Uterus (tissue), 4 donors: ENCODE measurements around the gene ADARB2. TPM values are rescaled to one million over a fixed set of nuclear protein-coding genes. Genes with fewer than 3 reads are reported as not detected.

Experiments used
- DNase-seq, 2 donors: peaks; one replicate each; pipeline ENCODE4 v3.0.0-alpha.2; 2019 to 2020
- H3K27ac ChIP-seq, 2 donors: fragments of 200-600 bp; sonication (generic); 1 replicate in 1 of 2; 2 replicates in 1 of 2; pipeline ENCODE4 v1.5.1; 2016 to 2018
- H3K27me3 ChIP-seq, 2 donors: fragments of 200-600 bp; sonication (generic); one replicate each; pipeline ENCODE4 v1.5.1; 2018 to 2019; ENCODE audit warnings: control low read depth in 1 of 2
- H3K36me3 ChIP-seq, 2 donors: fragments of 200-600 bp; sonication (generic); one replicate each; pipeline ENCODE4 v1.5.1; 2019; ENCODE audit warnings: control low read depth in 1 of 2
- H3K4me1 ChIP-seq, 2 donors: fragments of 200-600 bp; sonication (generic); one replicate each; pipeline ENCODE4 v1.5.1; 2018 to 2019; ENCODE audit warnings: control low read depth in 1 of 2
- H3K4me3 ChIP-seq, 2 donors: fragments of 200-600 bp; sonication (generic); 1 replicate in 1 of 2; 2 replicates in 1 of 2; pipeline ENCODE4 v1.5.1; 2018 to 2019; ENCODE audit warnings: mild to moderate bottlenecking in 1 of 2
- H3K9me3 ChIP-seq, 2 donors: fragments of 200-600 bp; sonication (generic); one replicate each; pipeline ENCODE4 v1.5.1; 2019; ENCODE audit warnings: control low read depth in 1 of 2
- CTCF ChIP-seq, 4 experiments: fragments of 200-600 bp in 2 of 4; fragments of 450-650 bp in 2 of 4; sonication (generic) in 2 of 4; IDR thresholded peaks; one replicate each; pipeline ENCODE4 v1.5.1; 2016 to 2019; ENCODE audit warnings: antibody characterized with exemption in 4 of 4, mild to moderate bottlenecking in 2 of 4, moderate library complexity in 1 of 4
- POLR2A ChIP-seq, 2 donors: fragments of 450-650 bp; IDR thresholded peaks; one replicate each; pipeline ENCODE4 v1.6.1; 2016; ENCODE audit warnings: antibody characterized with exemption in 2 of 2, mild to moderate bottlenecking in 1 of 2, moderate library complexity in 1 of 2
- intact Hi-C: fragments of 100-400 bp; cut with DNase I; formaldehyde crosslinking; loops from one replicate; pipeline ENCODE4 v1.15.1; 2023; ENCODE audit warnings: low total_unique reads
- total RNA-seq, 4 donors: library from RNA; depleted of rRNA in 3 of 4; stranded (reverse); fragments of >200 nt in 3 of 4; gene quantifications; one replicate each; pipeline versions ENCODE4 v1.1.0 to v1.2.4, GENCODE V29; 2014 to 2023
- donor health status: DM: yes; HTN: yes; CAD: no.

Gene ADARB2
- total RNA-seq, 4 donors from 2014 or later = 0.76 to 2.6 (median 2.0) TPM; not detected in 1

GRCh38 chr10:1406967-1407945 is 330.1 kb downstream of the ADARB2 start:
- Histone ChIP-seq H3K4me1 (no peaks in the 10 kb centered on the region), H3K36me3 (no peaks in the 10 kb centered on the region), H3K9me3 (no peaks in the 10 kb centered on the region), H3K27ac (no peak overlapping the region), H3K4me3 (no peak overlapping the region), H3K27me3 (no peaks in the 10 kb centered on the region)
- no peak for TF ChIP-seq CTCF (IDR thresholded peaks at IDR 0.05)
- TF ChIP-seq POLR2A (IDR thresholded peaks at IDR 0.05) = no peak
- intact Hi-C loops = no loop called here
- no peak for DNase-seq

GRCh38 chr10:1406132-1406966 is 331.0 kb downstream of the ADARB2 start:
- no peak for TF ChIP-seq CTCF (IDR thresholded peaks at IDR 0.05)
- TF ChIP-seq POLR2A (IDR thresholded peaks at IDR 0.05) = no peak
- DNase-seq = no peak
- no peaks in the 10 kb centered on the region for H3K9me3 ChIP-seq
- H3K27ac ChIP-seq = no peak overlapping the region
- H3K27me3 ChIP-seq = no peaks in the 10 kb centered on the region
- no peaks in the 10 kb centered on the region for H3K36me3 ChIP-seq
- H3K4me1 ChIP-seq = no peaks in the 10 kb centered on the region
- no peak overlapping the region for H3K4me3 ChIP-seq
- intact Hi-C loops = no loop called here

GRCh38 chr10:1404323-1405260 is 332.7 kb downstream of the ADARB2 start:
- no peaks in the 10 kb centered on the region for H3K36me3 ChIP-seq
- TF ChIP-seq CTCF (IDR thresholded peaks at IDR 0.05) = no peak
- TF ChIP-seq POLR2A (IDR thresholded peaks at IDR 0.05) = no peak
- no peaks in the 10 kb centered on the region for H3K27me3 ChIP-seq
- H3K4me3 ChIP-seq = no peak overlapping the region
- no peak overlapping the region for H3K27ac ChIP-seq
- no peaks in the 10 kb centered on the region for H3K4me1 ChIP-seq
- no peak for DNase-seq
- no peaks in the 10 kb centered on the region for H3K9me3 ChIP-seq
- intact Hi-C loops = no loop called here

GRCh38 chr10:1403508-1404322 is 333.6 kb downstream of the ADARB2 start:
- Histone ChIP-seq H3K4me1 (no peaks in the 10 kb centered on the region), H3K36me3 (no peaks in the 10 kb centered on the region), H3K4me3 (no peak overlapping the region), H3K27me3 (no peaks in the 10 kb centered on the region), H3K9me3 (no peaks in the 10 kb centered on the region), H3K27ac (no peak overlapping the region)
- DNase-seq = no peak
- TF ChIP-seq CTCF (IDR thresholded peaks at IDR 0.05) (no peak), POLR2A (IDR thresholded peaks at IDR 0.05) (no peak)
- intact Hi-C loops = no loop called here
